HG03439 (cell line): ENCODE measurements around the gene STEEP1.
"Not testable (repeated sequence)": the region's sequence is repeated elsewhere in the genome, so short reads cannot be mapped to it uniquely, and the experiment has no call there.

Experiments used
- ATAC-seq: cut with Tn5 transposase; IDR thresholded peaks from one replicate; pipeline ENCODE4 v1.9.1; 2021; ENCODE audit warnings: mild to moderate bottlenecking, moderate library complexity; ENCODE audit not compliant: unreplicated experiment

Gene STEEP1

GRCh38 chrX:119537487-119537886 lies 27.7 kb downstream of the STEEP1 start:
- no peak for ATAC-seq

- no peak for ATAC-seq
These were observed 35.6 kb downstream of the STEEP1 start for GRCh38 chrX:119529345-119530276.

- no peak for ATAC-seq
These were observed 41.5 kb downstream of the STEEP1 start for GRCh38 chrX:119523664-119524184.

- ATAC-seq: no peak
These were observed 44.0 kb downstream of the STEEP1 start for GRCh38 chrX:119521246-119521645.

GRCh38 chrX:119518371-119518770 lies 46.8 kb downstream of the STEEP1 start:
- ATAC-seq: no peak

- no peak for ATAC-seq
These were observed 49.0 kb downstream of the STEEP1 start for GRCh38 chrX:119516157-119516702.

- ATAC-seq: no peak
These were observed 52.9 kb downstream of the STEEP1 start for GRCh38 chrX:119512146-119512800.

GRCh38 chrX:119507206-119507605 lies 58.0 kb downstream of the STEEP1 start:
- no peak for ATAC-seq

GRCh38 chrX:119505945-119506344 lies 59.3 kb downstream of the STEEP1 start:
- no peak for ATAC-seq

GRCh38 chrX:119505145-119505544 lies 60.1 kb downstream of the STEEP1 start:
- not testable (repeated sequence) for ATAC-seq

- no peak for ATAC-seq
These were observed 61.7 kb downstream of the STEEP1 start for GRCh38 chrX:119503484-119503861.

GRCh38 chrX:119502727-119503483 lies 62.3 kb downstream of the STEEP1 start:
- ATAC-seq: no peak

GRCh38 chrX:119501511-119502148 lies 63.6 kb downstream of the STEEP1 start:
- no peak for ATAC-seq

GRCh38 chrX:119500061-119500800 lies 65.0 kb downstream of the STEEP1 start:
- ATAC-seq: no peak

- ATAC-seq: no peak
These were observed 68.0 kb downstream of the STEEP1 start for GRCh38 chrX:119497185-119497584.

- no peak for ATAC-seq
These were observed 69.2 kb downstream of the STEEP1 start for GRCh38 chrX:119495734-119496726.

- not testable (repeated sequence) for ATAC-seq
These were observed 71.2 kb downstream of the STEEP1 start for GRCh38 chrX:119493851-119494495.

- no peak for ATAC-seq
These were observed 72.7 kb downstream of the STEEP1 start for GRCh38 chrX:119492463-119492862.
